ENCODE measurements around the gene TAX1BP1.

GRCh38 chr7:27746978-27747377 lies 7.0 kb downstream of the TAX1BP1 start:
- TF ChIP-seq CTCF (IDR thresholded peaks at IDR 0.05), result no peak
- TF ChIP-seq POLR2A (IDR thresholded peaks at IDR 0.05), result no peak
- TF ChIP-seq EP300 (IDR thresholded peaks at IDR 0.05), result no peak
